ENCODE measurements around the gene COLEC12. TPM values are rescaled to one million over a fixed set of nuclear protein-coding genes. Genes with fewer than 3 reads are reported as not detected.
A peak's percentile ranks its signal among the peaks of the same experiment; 100 is the strongest.

COLEC12 gene
- total RNA-seq, 4 donors from 2014 or later, result 5.1 to 14.5 (median 6.9) TPM

GRCh38 chr18:532018-532417, 31.5 kb upstream of the COLEC12 start:
- 32 to 50% methylated on average over 4 of the region's 4 CpGs for WGBS, 2 donors
- no peak for TF ChIP-seq CTCF (IDR thresholded peaks at IDR 0.05)
- no peak for TF ChIP-seq POLR2A (IDR thresholded peaks at IDR 0.05)
- DNase-seq (ENCODE audit: low spot score in 2 of 2), result peak in 1 of 2 donors; percentile 40
- no peak overlapping the region for H3K4me3 ChIP-seq (ENCODE audit: low read depth, poor library complexity, severe bottlenecking)
- intact Hi-C loops (cut with DNase I; ENCODE audit: low total_unique reads), result no loop called here

- H3K4me3 ChIP-seq (ENCODE audit: low read depth, poor library complexity, severe bottlenecking), result no peak overlapping the region
- 35 to 54% methylated on average over 1 of the region's 1 CpG for WGBS, 2 donors
- no peak for DNase-seq (ENCODE audit: low spot score in 2 of 2)
- intact Hi-C loops (cut with DNase I; ENCODE audit: low total_unique reads), result no loop called here
- TF ChIP-seq CTCF (IDR thresholded peaks at IDR 0.05), result no peak
- no peak for TF ChIP-seq POLR2A (IDR thresholded peaks at IDR 0.05)
Measured at GRCh38 chr18:527146-527545, 26.6 kb upstream of the COLEC12 start.

- 78 to 81% methylated on average over 2 of the region's 2 CpGs for WGBS, 2 donors
- H3K4me3 ChIP-seq (ENCODE audit: low read depth, poor library complexity, severe bottlenecking), result no peak overlapping the region
- TF ChIP-seq POLR2A (IDR thresholded peaks at IDR 0.05), result no peak
- no peak for TF ChIP-seq CTCF (IDR thresholded peaks at IDR 0.05)
- no peak for DNase-seq (ENCODE audit: low spot score in 2 of 2)
- intact Hi-C loops (cut with DNase I; ENCODE audit: low total_unique reads), result no loop called here
Measured at GRCh38 chr18:526681-527080, 26.2 kb upstream of the COLEC12 start.

GRCh38 chr18:525036-525797, 24.7 kb upstream of the COLEC12 start:
- TF ChIP-seq CTCF (IDR thresholded peaks at IDR 0.05) (no peak), POLR2A (IDR thresholded peaks at IDR 0.05) (no peak)
- no peak overlapping the region for H3K4me3 ChIP-seq (ENCODE audit: low read depth, poor library complexity, severe bottlenecking)
- WGBS, 2 donors, result 54 to 57% methylated on average over 6 of the region's 6 CpGs
- intact Hi-C loops (cut with DNase I; ENCODE audit: low total_unique reads), result no loop called here
- no peak for DNase-seq (ENCODE audit: low spot score in 2 of 2)

- intact Hi-C loops (cut with DNase I; ENCODE audit: low total_unique reads), result no loop called here
- no peak overlapping the region for H3K4me3 ChIP-seq (ENCODE audit: low read depth, poor library complexity, severe bottlenecking)
- DNase-seq (ENCODE audit: low spot score in 2 of 2), result no peak
- no peak for TF ChIP-seq POLR2A (IDR thresholded peaks at IDR 0.05)
- TF ChIP-seq CTCF (IDR thresholded peaks at IDR 0.05), result no peak
Measured at GRCh38 chr18:524466-524865, 24.0 kb upstream of the COLEC12 start.

GRCh38 chr18:523561-523960, 23.1 kb upstream of the COLEC12 start:
- DNase-seq (ENCODE audit: low spot score in 2 of 2), result no peak
- WGBS, 2 donors, result 42 to 52% methylated on average over 4 of the region's 4 CpGs
- H3K4me3 ChIP-seq (ENCODE audit: low read depth, poor library complexity, severe bottlenecking), result no peak overlapping the region
- TF ChIP-seq CTCF (IDR thresholded peaks at IDR 0.05) (no peak), POLR2A (IDR thresholded peaks at IDR 0.05) (no peak)
- intact Hi-C loops (cut with DNase I; ENCODE audit: low total_unique reads), result no loop called here

All from lower leg skin (tissue), 4 donors.